ENCODE data around the gene SRGAP2C. TPM values are rescaled to one million over a fixed set of nuclear protein-coding genes. Genes with fewer than 3 reads are reported as not detected.
"Not testable (repeated sequence)": the region's sequence is repeated elsewhere in the genome, so short reads cannot be mapped to it uniquely, and the experiment has no call there.

The SRGAP2C gene
- total RNA-seq, 3 donors from 2014 or later, result 5.4 to 27.8 (median 12.3) TPM

- peak; percentile 56 for ATAC-seq
- DNase-seq; H3K4me1 ChIP-seq (ENCODE audit: low read depth); H3K36me3 ChIP-seq (ENCODE audit: low read depth); intact Hi-C loops (cut with DNase I, micrococcal nuclease); H3K9me3 ChIP-seq; H3K4me3 ChIP-seq: not testable (repeated sequence)
Observed at GRCh38 chr1:121361451-121362233, 176.9 kb downstream of the SRGAP2C start.

GRCh38 chr1:121362234-121362883 lies 177.6 kb downstream of the SRGAP2C start:
- H3K36me3 ChIP-seq (ENCODE audit: low read depth); intact Hi-C loops (cut with DNase I, micrococcal nuclease); H3K4me3 ChIP-seq; H3K4me1 ChIP-seq (ENCODE audit: low read depth); H3K9me3 ChIP-seq: not testable (repeated sequence)
- DNase-seq, result peak in 2 of 3 donors; percentile 23 to 33
- peak; percentile 66 for ATAC-seq

GRCh38 chr1:121365316-121365715 lies 180.5 kb downstream of the SRGAP2C start:
- H3K36me3 ChIP-seq (ENCODE audit: low read depth); intact Hi-C loops (cut with DNase I, micrococcal nuclease); ATAC-seq: not testable (repeated sequence)

GRCh38 chr1:121365723-121366122 lies 180.9 kb downstream of the SRGAP2C start:
- ATAC-seq; H3K4me1 ChIP-seq (ENCODE audit: low read depth); H3K36me3 ChIP-seq (ENCODE audit: low read depth); intact Hi-C loops (cut with DNase I, micrococcal nuclease); H3K9me3 ChIP-seq; H3K4me3 ChIP-seq: not testable (repeated sequence)
- DNase-seq, result peak in 1 of 3 donors; percentile 4

More at GRCh38 chr1:121365316-121365715, 180.5 kb downstream of the SRGAP2C start:
- DNase-seq; H3K9me3 ChIP-seq; H3K4me1 ChIP-seq (ENCODE audit: low read depth); H3K4me3 ChIP-seq: not testable (repeated sequence)

- DNase-seq; H3K4me3 ChIP-seq; H3K36me3 ChIP-seq (ENCODE audit: low read depth); H3K4me1 ChIP-seq (ENCODE audit: low read depth); intact Hi-C loops (cut with DNase I, micrococcal nuclease); H3K9me3 ChIP-seq; ATAC-seq: not testable (repeated sequence)
Observed at GRCh38 chr1:121366171-121366570, 181.4 kb downstream of the SRGAP2C start.

GRCh38 chr1:121368910-121369309 lies 184.1 kb downstream of the SRGAP2C start:
- DNase-seq; intact Hi-C loops (cut with DNase I, micrococcal nuclease); H3K4me1 ChIP-seq (ENCODE audit: low read depth); H3K4me3 ChIP-seq; H3K9me3 ChIP-seq; H3K36me3 ChIP-seq (ENCODE audit: low read depth): not testable (repeated sequence)
- ATAC-seq, result peak; percentile 11

GRCh38 chr1:121369959-121370358 lies 185.2 kb downstream of the SRGAP2C start:
- ATAC-seq; intact Hi-C loops (cut with DNase I, micrococcal nuclease); H3K9me3 ChIP-seq: not testable (repeated sequence)

GRCh38 chr1:121374851-121375367 lies 190.1 kb downstream of the SRGAP2C start:
- H3K36me3 ChIP-seq (ENCODE audit: low read depth); H3K9me3 ChIP-seq; H3K4me3 ChIP-seq; ATAC-seq; H3K4me1 ChIP-seq (ENCODE audit: low read depth); DNase-seq; intact Hi-C loops (cut with DNase I, micrococcal nuclease): not testable (repeated sequence)

More at GRCh38 chr1:121369959-121370358, 185.2 kb downstream of the SRGAP2C start:
- H3K4me3 ChIP-seq; H3K36me3 ChIP-seq (ENCODE audit: low read depth); H3K4me1 ChIP-seq (ENCODE audit: low read depth); DNase-seq: not testable (repeated sequence)

GRCh38 chr1:121376986-121377385 lies 192.2 kb downstream of the SRGAP2C start:
- DNase-seq; H3K36me3 ChIP-seq (ENCODE audit: low read depth); H3K9me3 ChIP-seq; ATAC-seq; intact Hi-C loops (cut with DNase I, micrococcal nuclease); H3K4me1 ChIP-seq (ENCODE audit: low read depth); H3K4me3 ChIP-seq: not testable (repeated sequence)

- H3K36me3 ChIP-seq (ENCODE audit: low read depth); H3K4me1 ChIP-seq (ENCODE audit: low read depth); ATAC-seq; H3K9me3 ChIP-seq; DNase-seq; H3K4me3 ChIP-seq; intact Hi-C loops (cut with DNase I, micrococcal nuclease): not testable (repeated sequence)
Observed at GRCh38 chr1:121378757-121379156, 194.0 kb downstream of the SRGAP2C start.

- H3K9me3 ChIP-seq; H3K4me3 ChIP-seq; H3K36me3 ChIP-seq (ENCODE audit: low read depth); DNase-seq; intact Hi-C loops (cut with DNase I, micrococcal nuclease); ATAC-seq; H3K4me1 ChIP-seq (ENCODE audit: low read depth): not testable (repeated sequence)
Observed at GRCh38 chr1:121384754-121385153, 200.0 kb downstream of the SRGAP2C start.

GRCh38 chr1:121385162-121385561 lies 200.4 kb downstream of the SRGAP2C start:
- DNase-seq; intact Hi-C loops (cut with DNase I, micrococcal nuclease); H3K9me3 ChIP-seq; H3K36me3 ChIP-seq (ENCODE audit: low read depth); H3K4me1 ChIP-seq (ENCODE audit: low read depth); H3K4me3 ChIP-seq: not testable (repeated sequence)
- ATAC-seq, result peak; percentile 61

- H3K4me3 ChIP-seq; H3K36me3 ChIP-seq (ENCODE audit: low read depth); intact Hi-C loops (cut with DNase I, micrococcal nuclease); ATAC-seq; DNase-seq; H3K4me1 ChIP-seq (ENCODE audit: low read depth); H3K9me3 ChIP-seq: not testable (repeated sequence)
Observed at GRCh38 chr1:121385563-121386288, 201.0 kb downstream of the SRGAP2C start.

Data from mucosa of descending colon (tissue), 3 donors.